ENCODE data around the gene RANBP9. TPM values are rescaled to one million over a fixed set of nuclear protein-coding genes. Genes with fewer than 3 reads are reported as not detected.

The RANBP9 gene
- total and polyA plus RNA-seq, 8 donors, result 13.1 to 51.4 (median 19.8) TPM

- TF ChIP-seq CTCF (IDR thresholded peaks at IDR 0.05) (no peak), POLR2AphosphoS5 (IDR thresholded peaks at IDR 0.05) (no peak), EP300 (IDR thresholded peaks at IDR 0.05) (no peak), POLR2A (IDR thresholded peaks at IDR 0.05) (no peak)
- H3K27me3 ChIP-seq, result no peaks in the 10 kb centered on the region
- peaks cover 6 to 46% (median 15%) of the 10 kb centered on the region in 4 donors for H3K4me1 ChIP-seq
- peaks cover 0 to 3% (median 1%) of the 10 kb centered on the region in 4 donors for H3K36me3 ChIP-seq
- DNase-seq, result no peak
- no peak overlapping the region for H3K4me3 ChIP-seq
- peak overlapping the region in 1 of 5 donors; percentile 40 for H3K27ac ChIP-seq
- intact Hi-C loops (cut with DNase I; ENCODE audit: low total_unique reads), result no loop called here
- peaks cover 0 to 8% (median 0%) of the 10 kb centered on the region in 4 donors for H3K9me3 ChIP-seq
- WGBS, 5 donors, result 75 to 87% (median 85%) methylated on average over 7 of the region's 7 CpGs
These were observed 30.2 kb downstream of the RANBP9 start for GRCh38 chr6:13681305-13682061.

GRCh38 chr6:13680448-13680968 lies 31.1 kb downstream of the RANBP9 start:
- peaks cover 0 to 3% (median 1%) of the 10 kb centered on the region in 4 donors for H3K36me3 ChIP-seq
- no peaks in the 10 kb centered on the region for H3K27me3 ChIP-seq
- 95 to 98% (median 97%) methylated on average over 6 of the region's 6 CpGs for WGBS, 5 donors
- peaks cover 6 to 46% (median 15%) of the 10 kb centered on the region in 4 donors for H3K4me1 ChIP-seq
- intact Hi-C loops (cut with DNase I; ENCODE audit: low total_unique reads), result no loop called here
- no peak overlapping the region for H3K4me3 ChIP-seq
- H3K9me3 ChIP-seq, result peaks cover 0 to 11% (median 0%) of the 10 kb centered on the region in 4 donors
- no peak overlapping the region for H3K27ac ChIP-seq
- no peak for DNase-seq
- no peak for TF ChIP-seq POLR2A (IDR thresholded peaks at IDR 0.05)
- no peak for TF ChIP-seq POLR2AphosphoS5 (IDR thresholded peaks at IDR 0.05)
- no peak for TF ChIP-seq EP300 (IDR thresholded peaks at IDR 0.05)
- TF ChIP-seq CTCF (IDR thresholded peaks at IDR 0.05), result no peak

GRCh38 chr6:13679996-13680395 lies 31.6 kb downstream of the RANBP9 start:
- peaks cover 0 to 11% (median 0%) of the 10 kb centered on the region in 4 donors for H3K9me3 ChIP-seq
- H3K27me3 ChIP-seq, result no peaks in the 10 kb centered on the region
- H3K36me3 ChIP-seq, result peaks cover 0 to 3% (median 1%) of the 10 kb centered on the region in 4 donors
- intact Hi-C loops (cut with DNase I; ENCODE audit: low total_unique reads), result no loop called here
- WGBS, 5 donors, result 95 to 100% (median 98%) methylated on average over 2 of the region's 2 CpGs
- no peak overlapping the region for H3K4me3 ChIP-seq
- H3K27ac ChIP-seq, result no peak overlapping the region
- DNase-seq, result no peak
- H3K4me1 ChIP-seq, result peaks cover 6 to 46% (median 17%) of the 10 kb centered on the region in 4 donors
- no peak for TF ChIP-seq POLR2AphosphoS5 (IDR thresholded peaks at IDR 0.05)
- TF ChIP-seq CTCF (IDR thresholded peaks at IDR 0.05), result no peak
- TF ChIP-seq EP300 (IDR thresholded peaks at IDR 0.05), result no peak
- no peak for TF ChIP-seq POLR2A (IDR thresholded peaks at IDR 0.05)

- TF ChIP-seq POLR2AphosphoS5 (IDR thresholded peaks at IDR 0.05) (no peak), POLR2A (IDR thresholded peaks at IDR 0.05) (no peak), CTCF (IDR thresholded peaks at IDR 0.05) (no peak)
- Histone ChIP-seq H3K27ac (peak overlapping the region in 1 of 5 donors; percentile 44), H3K36me3 (peaks cover 0 to 3% (median 1%) of the 10 kb centered on the region in 4 donors), H3K9me3 (peaks cover 0 to 11% (median 0%) of the 10 kb centered on the region in 4 donors), H3K4me3 (no peak overlapping the region), H3K4me1 (peaks cover 6 to 41% (median 19%) of the 10 kb centered on the region in 4 donors), H3K27me3 (no peaks in the 10 kb centered on the region)
- intact Hi-C loops (cut with DNase I; ENCODE audit: low total_unique reads), result no loop called here
- 46 to 69% (median 53%) methylated on average over 4 of the region's 4 CpGs for WGBS, 5 donors
- DNase-seq, result peak in 1 of 2 donors; percentile 12
These were observed 33.2 kb downstream of the RANBP9 start for GRCh38 chr6:13678255-13678983.
